Measurements from ENCODE around the gene DHX30. TPM values are rescaled to one million over a fixed set of nuclear protein-coding genes. Genes with fewer than 3 reads are reported as not detected.

The DHX30 gene
- total and polyA plus RNA-seq, 2 of the 4 experiments (the other 2 are of a cell fraction): 55.6 to 57.2 TPM

DNA sequence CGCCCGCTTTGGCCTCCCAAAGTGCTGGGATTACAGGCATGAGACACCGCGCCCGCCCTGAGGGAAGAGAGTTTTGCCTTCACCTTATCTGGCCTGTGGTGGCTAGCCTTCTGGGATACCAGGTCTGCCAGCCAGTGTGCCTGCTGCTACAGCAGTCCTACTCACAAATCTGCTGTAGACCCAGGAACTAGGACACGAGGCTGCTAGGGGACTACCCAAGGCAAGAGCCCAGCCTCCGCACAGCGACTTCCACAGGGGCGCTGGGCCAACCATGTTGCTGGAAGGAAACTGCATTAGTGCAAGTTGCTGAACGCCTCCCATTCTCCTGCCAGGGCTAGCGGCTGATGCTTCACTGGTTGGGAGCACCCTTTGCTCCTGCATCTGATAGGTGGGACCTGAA, 53.7 kb downstream of the DHX30 start:
- TF ChIP-seq CHD1 (IDR thresholded peaks at IDR 0.05; ENCODE audit: low read depth, low read length) (no peak), RFX5 (IDR thresholded peaks at IDR 0.05; ENCODE audit: low read depth, low read length) (no peak), FOS (IDR thresholded peaks at IDR 0.05; ENCODE audit: low read depth, low read length) (no peak), RAD21 (IDR thresholded peaks at IDR 0.05; ENCODE audit: low read length) (no peak), MAZ (IDR thresholded peaks at IDR 0.05; ENCODE audit: borderline replicate concordance, low read depth, low read length) (no peak)
- TF ChIP-seq, protein P1, sequence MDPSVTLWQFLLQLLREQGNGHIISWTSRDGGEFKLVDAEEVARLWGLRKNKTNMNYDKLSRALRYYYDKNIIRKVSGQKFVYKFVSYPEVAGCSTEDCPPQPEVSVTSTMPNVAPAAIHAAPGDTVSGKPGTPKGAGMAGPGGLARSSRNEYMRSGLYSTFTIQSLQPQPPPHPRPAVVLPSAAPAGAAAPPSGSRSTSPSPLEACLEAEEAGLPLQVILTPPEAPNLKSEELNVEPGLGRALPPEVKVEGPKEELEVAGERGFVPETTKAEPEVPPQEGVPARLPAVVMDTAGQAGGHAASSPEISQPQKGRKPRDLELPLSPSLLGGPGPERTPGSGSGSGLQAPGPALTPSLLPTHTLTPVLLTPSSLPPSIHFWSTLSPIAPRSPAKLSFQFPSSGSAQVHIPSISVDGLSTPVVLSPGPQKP (IDR thresholded peaks at IDR 0.05; ENCODE audit: borderline replicate concordance, low read depth, low read length): no peak
- Histone ChIP-seq H3K4ac (ENCODE audit: low read depth, low read length) (no peak overlapping the region), H2BK15ac (ENCODE audit: low read depth, low read length) (no peak overlapping the region), H3K4me3 (ENCODE audit: insufficient read depth, low read depth, low read length) (no peak overlapping the region), H3K9me3 (ENCODE audit: control insufficient read depth, insufficient read depth, low read length) (no peaks in the 10 kb centered on the region), H2BK5ac (ENCODE audit: low read depth, low read length, poor library complexity, severe bottlenecking) (no peak overlapping the region), H2AK5ac (ENCODE audit: low read depth, low read length) (no peak overlapping the region), H3K27ac (ENCODE audit: insufficient read depth, low read length) (no peak overlapping the region), H2BK20ac (ENCODE audit: low read depth, low read length) (no peak overlapping the region), H4K91ac (ENCODE audit: insufficient read depth, low read depth, low read length) (no peak overlapping the region), H2BK120ac (ENCODE audit: low read depth, low read length) (no peak overlapping the region), H3K9ac (ENCODE audit: low read depth, low read length) (no peak overlapping the region), H3K14ac (replicated peaks; ENCODE audit: low read depth, low read length) (no peak overlapping the region), H3K27me3 (ENCODE audit: control insufficient read depth, insufficient read depth, low read length) (no peaks in the 10 kb centered on the region), H4K5ac (ENCODE audit: low read depth, low read length) (no peak overlapping the region), H3K9me1 (ENCODE audit: insufficient read depth, low read length) (0 out of 2 replicates have a peak, but pooled peaks cover 5% of the 10 kb centered on the region), H3K4me2 (ENCODE audit: low read depth, low read length) (no peak overlapping the region), H3K56ac (ENCODE audit: extremely low read depth, insufficient read depth, low read length) (no peak overlapping the region), H2AK9ac (replicated peaks; ENCODE audit: low read depth, low read length, poor library complexity) (no peak overlapping the region), H3K79me1 (ENCODE audit: low read depth in 1 of 2, low read length in 2 of 2) (peaks cover 9 to 28% of the 10 kb centered on the region in 2 experiments; a peak in 3 of 4 replicates), H3K36me3 (ENCODE audit: control insufficient read depth, insufficient read depth, low read length) (peaks cover 74% of the 10 kb centered on the region), H3K4me1 (ENCODE audit: control insufficient read depth, insufficient read depth, low read length) (no peaks in the 10 kb centered on the region), H3K23ac (ENCODE audit: low read depth, low read length) (no peak overlapping the region), H4K20me1 (ENCODE audit: insufficient read depth, low read length) (peaks cover 2% of the 10 kb centered on the region; the same call in 1 of the 2 replicates), H3K18ac (ENCODE audit: low read depth, low read length) (no peak overlapping the region), H2AFZ (replicated peaks; ENCODE audit: low read length, poor library complexity) (no peak overlapping the region), H4K8ac (ENCODE audit: low read depth in 2 of 2, low read length in 2 of 2) (no peak overlapping the region)
- no TSS peak for BruUV-seq (replicated peaks)
- in situ Hi-C loops (cut with MboI; ENCODE audit: low sequenced_read_pairs) (no loop called here), dilution Hi-C loops (cut with HindIII; ENCODE audit: low sequenced_read_pairs, unreplicated experiment) (no loop called here), intact Hi-C loops (cut with micrococcal nuclease) (no loop called here)
- POLR2A ChIA-PET (ENCODE audit: unreplicated experiment): no interaction called here
- WGBS, 2 experiments (ENCODE audit: extremely low coverage in 2 of 2, insufficient read length in 1 of 2): 94% methylated on average over 6 of the region's 11 CpGs; no CpG with 5 or more reads in 1 of the 2 experiments
- ATAC-seq (ENCODE audit: low read depth) (no peak), DNase-seq (no peak)
- CTCF ChIA-PET: no interaction called here

Measured in IMR-90 (cell line).